K562 (cell line): ENCODE results near the gene MDP1. TPM values are rescaled to one million over a fixed set of nuclear protein-coding genes. Genes with fewer than 3 reads are reported as not detected.

Source experiments
- ATF1 ChIP-seq, 2 experiments: fragments of 450-650 bp in 1 of 2; IDR thresholded peaks; 2 replicates each; pipeline ENCODE4 v1.6.1; 2016; ENCODE audit warnings: missing compliant biosample characterization in 1 of 2, missing genetic modification characterization in 1 of 2
- C11orf30 ChIP-seq: fragments of 450-650 bp; IDR thresholded peaks from 2 replicates; pipeline ENCODE4 v1.6.1; 2016; ENCODE audit warnings: low read depth, mild to moderate bottlenecking
- CBFA2T2 ChIP-seq: fragments of 450-650 bp; conservative IDR thresholded peaks from 2 replicates; pipeline ENCODE4 v1.6.1; 2017; ENCODE audit warnings: mild to moderate bottlenecking
- ESRRA ChIP-seq: fragments of 450-650 bp; IDR thresholded peaks from 2 replicates; pipeline ENCODE4 v1.6.1; 2014; ENCODE audit warnings: low read depth, mild to moderate bottlenecking, moderate library complexity, borderline replicate concordance
- ETS2 ChIP-seq: IDR thresholded peaks from 2 replicates; pipeline ENCODE4 v1.6.1; 2016; ENCODE audit warnings: borderline replicate concordance, missing genetic modification characterization, mild to moderate bottlenecking, moderate library complexity, missing compliant biosample characterization; ENCODE audit not compliant: poor library complexity, severe bottlenecking
- FOXJ2 ChIP-seq: fragments of 200-800 bp; sonication (Bioruptor generic); IDR thresholded peaks from 2 replicates; pipeline ENCODE4 v1.6.1; 2016; ENCODE audit warnings: missing genetic modification characterization, missing compliant biosample characterization
- FOXK2 ChIP-seq, 2 experiments: fragments of 450-650 bp; IDR thresholded peaks in 1 of 2; conservative IDR thresholded peaks in 1 of 2; 2 replicates each; pipeline ENCODE4 v1.6.1; 2016; ENCODE audit warnings: low read depth in 2 of 2, mild to moderate bottlenecking in 1 of 2
- FOXP1 ChIP-seq: sonication (generic); formaldehyde crosslinking; IDR thresholded peaks from 2 replicates; pipeline ENCODE4 v1.8.0; 2022; ENCODE audit warnings: mild to moderate bottlenecking, missing genetic modification reagents
- JUND ChIP-seq, 2 experiments: IDR thresholded peaks; 2 replicates in 1 of 2; 3 replicates in 1 of 2; pipeline ENCODE4 v1.6.1; 2011; ENCODE audit warnings: borderline replicate concordance in 2 of 2, low read depth in 2 of 2, low read length in 2 of 2, improper control_type of control experiment in 1 of 2, missing biosample characterization in 1 of 2, missing genetic modification characterization in 1 of 2, missing genetic modification reagents in 1 of 2
- NCOR1 ChIP-seq: fragments of 450-650 bp; IDR thresholded peaks from 2 replicates; pipeline ENCODE4 v1.6.1; 2016; ENCODE audit warnings: mild to moderate bottlenecking, moderate library complexity
- SIN3B ChIP-seq: fragments of 450-650 bp; IDR thresholded peaks from 2 replicates; pipeline ENCODE4 v1.6.1; 2017; ENCODE audit warnings: low read depth, mild to moderate bottlenecking, moderate library complexity
- SUPT5H ChIP-seq: fragments of 450-650 bp; IDR thresholded peaks from 2 replicates; pipeline ENCODE4 v1.6.1; 2016
- TBL1XR1 ChIP-seq, 2 experiments: IDR thresholded peaks; 2 replicates each; pipeline ENCODE4 v1.6.1; 2012; ENCODE audit warnings: improper control_type of control experiment in 2 of 2, low read length in 2 of 2, mild to moderate bottlenecking in 1 of 2
- ZNF311 ChIP-seq: fragments of 250-450 bp; sonication (Bioruptor Pico); IDR thresholded peaks from 2 replicates; pipeline ENCODE4 v1.4.0; 2020; ENCODE audit warnings: mild to moderate bottlenecking, moderate library complexity
- polyA plus RNA-seq, 8 experiments: library from polyadenylated mRNA; depleted of rRNA in 4 of 8; stranded (reverse) in 5 of 8; unstranded in 3 of 8; fragments of >200 nt; fragmentation: Nextera tagmentation in 2 of 8; fragmentation: Illumina TruSeq in 1 of 8; extraction: Ambion mirVana in 2 of 8; extraction: Trizol in 1 of 8; gene quantifications; 2 replicates each; pipeline versions ENCODE4 v1.2.1 to v1.2.3, GENCODE V29; 2011 to 2014; ENCODE audit warnings: inconsistent platforms in 1 of 8, missing spikeins in 1 of 8
- total RNA-seq, 7 experiments: library from RNA; depleted of rRNA in 6 of 7; stranded (reverse); fragments of >200 nt in 6 of 7; fragmentation: Illumina TruSeq in 2 of 7; extraction: Trizol in 2 of 7; gene quantifications; 2 replicates each; pipeline versions ENCODE4 v1.2.1 to v1.2.3, GENCODE V29; 2011 to 2021; ENCODE audit warnings: low replicate concordance in 1 of 7
- TF ChIP-seq, protein P1 (sequence below): sonication (generic); formaldehyde crosslinking; IDR thresholded peaks from 2 replicates; pipeline ENCODE4 v1.8.0; 2023; ENCODE audit warnings: mild to moderate bottlenecking, missing genetic modification reagents
- TF ChIP-seq, protein P2 (sequence below): IDR thresholded peaks from 3 replicates; pipeline ENCODE4 v1.6.1; 2011; ENCODE audit warnings: borderline replicate concordance, mild to moderate bottlenecking, moderate library complexity; ENCODE audit not compliant: insufficient read length; ENCODE audit errors: extremely low read depth
- TF ChIP-seq, protein P3 (sequence below), 2 experiments: fragments of 200-800 bp in 1 of 2; sonication (Bioruptor generic) in 1 of 2; sonication (generic) in 1 of 2; formaldehyde crosslinking in 1 of 2; IDR thresholded peaks in 1 of 2; conservative IDR thresholded peaks in 1 of 2; 2 replicates each; pipeline versions ENCODE4 v1.5.0 to v1.6.1; 2016 to 2020; ENCODE audit warnings: missing compliant biosample characterization in 1 of 2, missing genetic modification characterization in 1 of 2, missing genetic modification reagents in 1 of 2

Gene MDP1
- total and polyA plus RNA-seq, 9 of the 15 experiments (the other 6 are each of a cell fraction or from before 2014, with no cell fraction given) = 2.7 to 29.6 (median 11.0) TPM

DNA sequence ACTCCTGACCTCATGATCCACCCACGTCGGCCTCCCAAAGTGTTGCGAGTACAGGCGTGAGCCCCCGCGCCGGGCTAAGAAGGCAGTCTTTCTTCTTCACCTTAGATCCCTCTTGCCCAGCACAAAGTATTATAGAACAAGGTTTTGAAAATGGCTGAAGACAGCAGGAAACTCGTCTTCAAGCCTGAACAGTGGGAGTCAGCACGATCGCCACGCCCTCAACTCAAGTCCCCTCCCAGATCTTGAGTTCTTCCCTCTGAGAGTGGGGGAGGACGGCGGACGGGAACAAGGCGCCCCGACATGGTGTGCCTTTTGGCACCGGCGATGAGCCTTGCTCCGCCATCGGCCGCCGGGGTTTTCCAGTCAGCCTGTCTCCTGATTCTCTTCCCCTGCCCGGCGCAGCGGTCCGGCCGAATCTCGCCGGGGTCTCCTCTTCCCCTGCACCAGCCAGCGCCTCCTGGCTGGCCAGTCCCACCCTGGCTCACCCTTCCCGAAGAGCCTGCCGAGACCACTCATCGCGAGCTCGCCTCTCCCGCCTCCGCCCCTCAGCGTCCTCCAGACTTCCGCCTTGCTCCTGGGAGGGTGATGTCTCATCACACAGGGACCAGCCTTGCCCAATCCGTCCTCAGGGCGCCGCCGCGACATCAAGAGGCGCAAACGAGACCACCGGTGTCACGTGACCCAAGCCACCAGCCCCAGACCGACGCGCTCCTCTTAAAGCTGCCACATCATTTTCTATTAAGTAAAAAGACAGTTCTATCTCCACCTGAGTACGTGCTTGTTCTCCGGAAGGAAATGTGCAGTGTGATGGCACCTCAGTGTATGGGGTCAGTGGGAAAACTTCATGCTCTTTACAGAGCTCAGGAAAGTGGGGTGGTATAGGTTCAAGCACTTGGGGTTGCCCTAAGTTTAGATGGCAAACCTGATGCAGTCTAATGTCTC lies 2.7 kb downstream of the MDP1 start, which contains the start of gene CHMP4A (continued):
- TF ChIP-seq, protein P1, sequence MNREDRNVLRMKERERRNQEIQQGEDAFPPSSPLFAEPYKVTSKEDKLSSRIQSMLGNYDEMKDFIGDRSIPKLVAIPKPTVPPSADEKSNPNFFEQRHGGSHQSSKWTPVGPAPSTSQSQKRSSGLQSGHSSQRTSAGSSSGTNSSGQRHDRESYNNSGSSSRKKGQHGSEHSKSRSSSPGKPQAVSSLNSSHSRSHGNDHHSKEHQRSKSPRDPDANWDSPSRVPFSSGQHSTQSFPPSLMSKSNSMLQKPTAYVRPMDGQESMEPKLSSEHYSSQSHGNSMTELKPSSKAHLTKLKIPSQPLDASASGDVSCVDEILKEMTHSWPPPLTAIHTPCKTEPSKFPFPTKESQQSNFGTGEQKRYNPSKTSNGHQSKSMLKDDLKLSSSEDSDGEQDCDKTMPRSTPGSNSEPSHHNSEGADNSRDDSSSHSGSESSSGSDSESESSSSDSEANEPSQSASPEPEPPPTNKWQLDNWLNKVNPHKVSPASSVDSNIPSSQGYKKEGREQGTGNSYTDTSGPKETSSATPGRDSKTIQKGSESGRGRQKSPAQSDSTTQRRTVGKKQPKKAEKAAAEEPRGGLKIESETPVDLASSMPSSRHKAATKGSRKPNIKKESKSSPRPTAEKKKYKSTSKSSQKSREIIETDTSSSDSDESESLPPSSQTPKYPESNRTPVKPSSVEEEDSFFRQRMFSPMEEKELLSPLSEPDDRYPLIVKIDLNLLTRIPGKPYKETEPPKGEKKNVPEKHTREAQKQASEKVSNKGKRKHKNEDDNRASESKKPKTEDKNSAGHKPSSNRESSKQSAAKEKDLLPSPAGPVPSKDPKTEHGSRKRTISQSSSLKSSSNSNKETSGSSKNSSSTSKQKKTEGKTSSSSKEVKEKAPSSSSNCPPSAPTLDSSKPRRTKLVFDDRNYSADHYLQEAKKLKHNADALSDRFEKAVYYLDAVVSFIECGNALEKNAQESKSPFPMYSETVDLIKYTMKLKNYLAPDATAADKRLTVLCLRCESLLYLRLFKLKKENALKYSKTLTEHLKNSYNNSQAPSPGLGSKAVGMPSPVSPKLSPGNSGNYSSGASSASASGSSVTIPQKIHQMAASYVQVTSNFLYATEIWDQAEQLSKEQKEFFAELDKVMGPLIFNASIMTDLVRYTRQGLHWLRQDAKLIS = 0 out of 2 replicates have a peak, but pooled peaks have one; percentile 45
- TF ChIP-seq SUPT5H (peak; percentile 97), FOXK2 (conservative IDR thresholded peaks at IDR 0.05 in 1 of 2, IDR thresholded peaks at IDR 0.05 in 1 of 2; ENCODE audit: low read depth in 2 of 2) (peak; percentile 84 to 90), CBFA2T2 (peak; percentile 96), NCOR1 (peak; percentile 61), TBL1XR1 (IDR thresholded peaks at IDR 0.05; ENCODE audit: low read length in 2 of 2) (peak in 1 of 2 experiments; percentile 40; a peak in 1 of 4 replicates), SIN3B (peak; percentile 88), ESRRA (peak; percentile 67; the same call in 1 of the 2 replicates), FOXJ2 (tag) (no peak), C11orf30 (peak; percentile 96), ZNF311 (no peak), JUND (IDR thresholded peaks at IDR 0.05; ENCODE audit: borderline replicate concordance, low read depth, low read length) (0 out of 2 replicates have a peak, but pooled peaks have one; percentile 12), JUND (tag; IDR thresholded peaks at IDR 0.05; ENCODE audit: borderline replicate concordance, low read depth, low read length) (no peak; the same call in 2 of the 3 replicates), FOXP1 (CRISPR knock-in tag) (0 out of 2 replicates have a peak, but pooled peaks have one; percentile 35), ATF1 (CRISPR knock-in tag; IDR thresholded peaks at IDR 0.05) (peak; percentile 81), ATF1 (tag; IDR thresholded peaks at IDR 0.05) (peak; percentile 98), ETS2 (tag) (no peak)
- TF ChIP-seq, protein P2, sequence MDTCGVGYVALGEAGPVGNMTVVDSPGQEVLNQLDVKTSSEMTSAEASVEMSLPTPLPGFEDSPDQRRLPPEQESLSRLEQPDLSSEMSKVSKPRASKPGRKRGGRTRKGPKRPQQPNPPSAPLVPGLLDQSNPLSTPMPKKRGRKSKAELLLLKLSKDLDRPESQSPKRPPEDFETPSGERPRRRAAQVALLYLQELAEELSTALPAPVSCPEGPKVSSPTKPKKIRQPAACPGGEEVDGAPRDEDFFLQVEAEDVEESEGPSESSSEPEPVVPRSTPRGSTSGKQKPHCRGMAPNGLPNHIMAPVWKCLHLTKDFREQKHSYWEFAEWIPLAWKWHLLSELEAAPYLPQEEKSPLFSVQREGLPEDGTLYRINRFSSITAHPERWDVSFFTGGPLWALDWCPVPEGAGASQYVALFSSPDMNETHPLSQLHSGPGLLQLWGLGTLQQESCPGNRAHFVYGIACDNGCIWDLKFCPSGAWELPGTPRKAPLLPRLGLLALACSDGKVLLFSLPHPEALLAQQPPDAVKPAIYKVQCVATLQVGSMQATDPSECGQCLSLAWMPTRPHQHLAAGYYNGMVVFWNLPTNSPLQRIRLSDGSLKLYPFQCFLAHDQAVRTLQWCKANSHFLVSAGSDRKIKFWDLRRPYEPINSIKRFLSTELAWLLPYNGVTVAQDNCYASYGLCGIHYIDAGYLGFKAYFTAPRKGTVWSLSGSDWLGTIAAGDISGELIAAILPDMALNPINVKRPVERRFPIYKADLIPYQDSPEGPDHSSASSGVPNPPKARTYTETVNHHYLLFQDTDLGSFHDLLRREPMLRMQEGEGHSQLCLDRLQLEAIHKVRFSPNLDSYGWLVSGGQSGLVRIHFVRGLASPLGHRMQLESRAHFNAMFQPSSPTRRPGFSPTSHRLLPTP = no peak
- TF ChIP-seq, protein P3, sequence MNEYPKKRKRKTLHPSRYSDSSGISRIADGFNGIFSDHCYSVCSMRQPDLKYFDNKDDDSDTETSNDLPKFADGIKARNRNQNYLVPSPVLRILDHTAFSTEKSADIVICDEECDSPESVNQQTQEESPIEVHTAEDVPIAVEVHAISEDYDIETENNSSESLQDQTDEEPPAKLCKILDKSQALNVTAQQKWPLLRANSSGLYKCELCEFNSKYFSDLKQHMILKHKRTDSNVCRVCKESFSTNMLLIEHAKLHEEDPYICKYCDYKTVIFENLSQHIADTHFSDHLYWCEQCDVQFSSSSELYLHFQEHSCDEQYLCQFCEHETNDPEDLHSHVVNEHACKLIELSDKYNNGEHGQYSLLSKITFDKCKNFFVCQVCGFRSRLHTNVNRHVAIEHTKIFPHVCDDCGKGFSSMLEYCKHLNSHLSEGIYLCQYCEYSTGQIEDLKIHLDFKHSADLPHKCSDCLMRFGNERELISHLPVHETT (CRISPR knock-in tag; conservative IDR thresholded peaks at IDR 0.05 in 1 of 2, IDR thresholded peaks at IDR 0.05 in 1 of 2) = 0 out of 4 replicates have a peak, but pooled peaks of 1 of the 2 experiments have one; percentile 42
